HUES48 (cell line): ENCODE data around the gene ITGB5.
"Not testable (repeated sequence)": the region's sequence is repeated elsewhere in the genome, so short reads cannot be mapped to it uniquely, and the experiment has no call there.

Source experiments
- H3K27ac ChIP-seq: one replicate; pipeline ENCODE4 v1.7.0; 2013; ENCODE audit warnings: low read depth, low read length, inconsistent platforms
- H3K27me3 ChIP-seq: 2 replicates; pipeline ENCODE4 v1.6.1; 2013; ENCODE audit warnings: mild to moderate bottlenecking, low read length; ENCODE audit not compliant: control insufficient read depth, insufficient read depth
- H3K36me3 ChIP-seq: 2 replicates; pipeline ENCODE4 v1.6.1; 2013; ENCODE audit warnings: low read length; ENCODE audit not compliant: control insufficient read depth, insufficient read depth
- H3K4me1 ChIP-seq: 2 replicates; pipeline ENCODE4 v1.6.1; 2013; ENCODE audit warnings: mild to moderate bottlenecking, low read length; ENCODE audit not compliant: control insufficient read depth, insufficient read depth
- H3K4me3 ChIP-seq: 2 replicates; pipeline ENCODE4 v1.5.1; 2013; ENCODE audit warnings: mild to moderate bottlenecking, low read depth, low read length
- H3K9ac ChIP-seq: 2 replicates; pipeline ENCODE4 v1.6.1; 2013; ENCODE audit warnings: mild to moderate bottlenecking, low read depth, low read length, moderate library complexity
- H3K9me3 ChIP-seq: 2 replicates; pipeline ENCODE4 v1.6.1; 2013; ENCODE audit warnings: low read length; ENCODE audit not compliant: control insufficient read depth, insufficient read depth

Gene ITGB5

DNA sequence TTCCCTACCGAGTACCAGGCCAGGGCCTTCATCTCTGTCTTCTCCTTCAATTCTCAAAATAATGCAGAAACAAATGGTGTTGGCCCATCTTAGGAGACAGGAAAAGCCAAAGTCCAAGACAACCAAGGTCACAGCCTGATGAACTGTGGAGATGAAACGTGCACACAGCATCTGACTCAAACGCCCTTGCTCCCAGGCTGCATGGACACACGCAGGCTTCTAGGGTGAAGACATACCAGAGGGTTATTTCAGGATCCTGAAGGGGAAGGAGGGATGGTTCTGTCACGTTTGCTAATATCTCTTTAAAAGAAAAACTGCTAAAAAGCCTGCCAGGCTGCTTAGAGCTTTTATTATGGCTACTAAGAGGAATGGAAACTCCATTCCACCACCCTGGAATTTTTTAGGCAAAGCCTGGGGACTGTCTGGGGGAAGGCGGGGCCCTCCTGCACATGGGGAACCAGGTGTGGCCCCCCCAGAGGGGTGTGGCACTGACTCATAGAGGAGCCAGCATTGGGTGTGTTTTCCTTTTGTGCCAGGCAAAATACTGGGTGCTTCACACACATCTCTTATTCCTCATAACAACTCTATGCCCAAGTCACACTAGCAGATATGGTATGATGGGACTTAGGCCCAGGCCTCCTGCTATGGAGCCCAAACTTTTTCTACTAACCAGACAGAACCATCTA, 94.0 kb downstream of the ITGB5 start:
- no peak overlapping the region for H3K27ac ChIP-seq
- peaks cover 70% of the 10 kb centered on the region for H3K36me3 ChIP-seq
- H3K4me3 ChIP-seq: no peak overlapping the region
- H3K4me1 ChIP-seq: no peaks in the 10 kb centered on the region
- H3K9me3 ChIP-seq: no peaks in the 10 kb centered on the region
- H3K9ac ChIP-seq: no peak overlapping the region
- H3K27me3 ChIP-seq: no peaks in the 10 kb centered on the region

DNA sequence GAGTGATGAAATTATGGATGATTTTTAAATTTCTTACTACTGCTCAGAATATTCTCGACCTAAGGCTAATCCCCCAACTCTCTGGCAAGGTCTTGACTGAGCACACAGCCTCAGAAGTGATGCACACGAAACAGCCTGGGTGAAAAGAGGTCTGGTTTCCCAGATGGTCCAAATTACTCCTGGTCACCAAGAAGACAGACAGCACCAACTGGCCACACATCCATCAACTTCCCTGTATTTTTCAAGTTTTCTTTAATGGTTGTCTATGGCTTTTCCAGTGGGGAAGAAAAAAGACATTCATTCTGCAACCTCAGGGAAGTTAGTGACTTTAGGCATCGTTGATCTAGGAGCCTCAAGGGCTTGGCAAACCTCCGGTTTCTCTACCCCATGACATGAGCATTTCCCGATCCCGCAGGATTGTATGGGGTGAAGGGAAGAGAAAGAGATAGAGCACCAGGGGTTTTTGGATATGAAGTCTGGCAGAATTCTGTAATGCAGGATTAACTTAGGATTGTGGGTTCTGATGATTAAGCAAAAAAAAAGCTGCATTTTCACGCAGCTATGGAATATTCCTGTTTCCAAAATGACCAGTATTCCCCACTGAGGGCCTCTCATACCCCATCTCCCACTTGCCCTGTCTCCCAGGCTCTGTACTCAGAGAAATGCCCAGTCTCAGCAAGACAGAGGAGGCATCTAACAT, 94.7 kb downstream of the ITGB5 start:
- no peak overlapping the region for H3K9ac ChIP-seq
- no peaks in the 10 kb centered on the region for H3K9me3 ChIP-seq
- H3K36me3 ChIP-seq: peaks cover 68% of the 10 kb centered on the region
- no peaks in the 10 kb centered on the region for H3K27me3 ChIP-seq
- H3K27ac ChIP-seq: no peak overlapping the region
- no peak overlapping the region for H3K4me3 ChIP-seq
- H3K4me1 ChIP-seq: no peaks in the 10 kb centered on the region

DNA sequence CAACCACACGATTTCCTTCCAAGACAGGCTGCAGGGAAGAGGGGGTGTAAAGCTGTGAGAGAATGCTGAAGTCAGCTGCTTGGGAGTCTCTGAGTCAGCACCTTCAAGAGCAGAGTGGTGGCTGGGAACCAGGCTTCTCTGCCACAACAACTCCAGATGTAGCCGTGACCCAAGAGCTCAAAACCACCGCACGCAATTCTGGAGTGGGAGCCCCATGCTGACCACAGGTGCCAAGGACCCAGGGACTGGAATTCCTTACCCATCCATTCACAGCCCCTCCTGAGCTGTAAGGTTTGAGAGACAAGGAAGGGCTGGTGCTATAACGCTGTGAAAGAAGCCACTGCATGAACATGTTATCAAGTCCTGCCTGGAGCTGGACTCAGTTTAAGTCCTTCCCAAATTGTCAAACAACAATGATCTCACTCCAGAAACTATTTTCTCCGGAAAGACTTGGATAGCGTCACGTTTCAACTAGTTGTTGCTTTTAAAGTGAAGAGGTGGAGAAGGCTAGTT, 95.5 kb downstream of the ITGB5 start:
- Histone ChIP-seq H3K36me3 (peaks cover 60% of the 10 kb centered on the region), H3K4me1 (no peaks in the 10 kb centered on the region), H3K9ac (no peak overlapping the region), H3K27me3 (no peaks in the 10 kb centered on the region), H3K4me3 (no peak overlapping the region), H3K9me3 (no peaks in the 10 kb centered on the region), H3K27ac (no peak overlapping the region)

DNA sequence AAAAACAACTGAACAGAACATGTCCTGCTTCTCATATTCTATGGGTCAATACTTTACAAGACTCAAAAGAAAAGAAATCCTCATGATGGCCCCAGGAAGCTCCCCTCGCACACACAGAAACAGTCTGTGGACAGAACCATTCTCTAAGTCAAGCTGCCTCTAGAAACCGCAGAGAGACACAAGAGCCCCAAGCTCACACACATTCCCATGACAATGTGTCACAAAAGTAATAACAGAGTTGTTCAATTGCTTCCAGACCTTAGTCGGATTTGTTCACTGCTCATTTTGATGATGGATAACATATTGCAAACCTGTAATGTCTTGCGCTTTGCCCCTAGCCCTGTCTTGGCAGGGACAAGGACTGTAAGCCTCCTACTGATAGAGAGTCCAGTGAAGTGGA, 96.0 kb downstream of the ITGB5 start:
- Histone ChIP-seq H3K9ac (no peak overlapping the region), H3K27ac (no peak overlapping the region), H3K4me1 (no peaks in the 10 kb centered on the region)

DNA sequence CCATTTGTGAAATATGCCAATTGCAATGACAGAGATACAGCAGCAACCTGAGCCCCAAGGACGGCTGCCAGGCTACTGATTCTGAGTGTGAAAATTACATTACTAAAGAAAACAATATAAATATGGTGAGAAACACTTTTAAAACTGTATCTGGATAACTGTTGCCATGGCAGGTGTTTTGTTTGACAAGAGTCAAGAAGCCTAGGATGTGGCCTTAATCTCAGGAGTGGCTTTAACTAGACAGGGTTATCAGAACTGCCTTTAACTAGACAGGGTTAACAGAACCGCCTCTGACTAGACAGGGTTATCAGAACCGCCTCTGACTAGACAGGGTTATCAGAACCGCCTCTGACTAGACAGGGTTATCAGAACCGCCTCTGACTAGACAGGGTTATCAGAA, 98.1 kb downstream of the ITGB5 start:
- H3K4me3 ChIP-seq: not testable (repeated sequence)

More for the DNA sequence above, 96.0 kb downstream of the ITGB5 start:
- peaks cover 60% of the 10 kb centered on the region for H3K36me3 ChIP-seq
- H3K9me3 ChIP-seq: no peaks in the 10 kb centered on the region
- no peaks in the 10 kb centered on the region for H3K27me3 ChIP-seq
- H3K4me3 ChIP-seq: no peak overlapping the region

DNA sequence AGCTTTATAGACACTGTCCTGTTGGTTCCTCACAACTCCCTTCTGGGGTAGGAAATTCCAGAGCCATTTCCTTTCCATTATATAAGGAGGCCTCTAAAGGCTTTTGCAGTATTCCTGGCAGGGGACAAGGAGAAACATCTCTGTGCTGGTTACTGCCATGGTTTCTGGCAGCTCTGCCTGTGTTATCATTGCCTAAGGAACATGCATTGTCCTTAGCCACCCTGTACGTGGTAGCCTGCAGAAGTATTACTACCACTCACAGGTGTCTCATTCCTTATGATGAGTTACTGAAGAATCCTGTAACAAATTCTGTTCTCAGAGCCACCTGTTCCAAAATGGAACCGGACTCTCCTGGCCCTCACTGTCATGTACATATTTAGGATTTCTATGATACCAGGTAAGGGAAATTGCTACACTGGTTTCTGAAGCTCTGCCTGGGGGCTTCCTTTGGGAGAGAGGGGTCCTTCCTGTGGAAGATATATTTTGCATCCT, 98.9 kb downstream of the ITGB5 start:
- Histone ChIP-seq H3K9me3 (no peaks in the 10 kb centered on the region), H3K27ac (no peak overlapping the region), H3K9ac (no peak overlapping the region), H3K36me3 (peaks cover 58% of the 10 kb centered on the region), H3K27me3 (no peaks in the 10 kb centered on the region), H3K4me3 (no peak overlapping the region), H3K4me1 (no peaks in the 10 kb centered on the region)

More for the DNA sequence above, 98.1 kb downstream of the ITGB5 start:
- H3K9ac ChIP-seq, H3K27ac ChIP-seq, H3K27me3 ChIP-seq, H3K9me3 ChIP-seq, H3K4me1 ChIP-seq: not testable (repeated sequence)
- peaks cover 63% of the 10 kb centered on the region for H3K36me3 ChIP-seq

DNA sequence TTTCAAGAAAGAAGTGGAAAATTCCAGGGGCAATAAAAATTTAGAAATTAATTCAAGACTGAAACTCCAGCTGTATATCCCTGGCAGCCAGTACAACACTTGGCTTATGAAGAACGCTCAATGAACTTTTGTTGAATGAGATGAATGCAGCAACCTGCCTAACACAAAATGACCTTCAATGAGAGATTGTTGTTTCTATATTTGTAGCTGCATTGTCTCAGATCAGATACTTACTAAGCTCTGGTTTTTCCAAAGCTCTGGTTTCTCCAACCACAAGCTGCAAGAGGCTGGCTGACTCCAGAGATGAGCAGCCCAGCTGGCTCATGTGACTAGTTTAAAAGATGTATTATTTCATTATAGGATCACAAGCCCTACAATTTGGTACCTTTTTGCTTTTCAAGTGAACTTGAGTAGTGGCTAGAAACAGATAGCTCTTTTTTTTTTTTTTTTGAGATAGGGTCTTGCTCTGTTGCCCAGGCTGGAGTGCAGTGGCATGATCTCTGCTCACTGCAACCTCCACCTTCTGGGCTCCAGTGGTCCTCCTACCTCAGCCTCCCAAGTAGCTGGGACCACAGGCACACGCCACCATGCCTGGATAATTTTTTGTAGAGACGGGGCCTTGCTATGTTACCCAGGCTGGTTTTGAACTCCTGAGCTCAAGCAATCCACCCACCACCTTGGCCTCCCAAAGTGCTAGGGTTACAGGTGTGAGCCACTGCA, 99.5 kb downstream of the ITGB5 start:
- no peak overlapping the region for H3K9ac ChIP-seq
- H3K4me1 ChIP-seq: no peaks in the 10 kb centered on the region

DNA sequence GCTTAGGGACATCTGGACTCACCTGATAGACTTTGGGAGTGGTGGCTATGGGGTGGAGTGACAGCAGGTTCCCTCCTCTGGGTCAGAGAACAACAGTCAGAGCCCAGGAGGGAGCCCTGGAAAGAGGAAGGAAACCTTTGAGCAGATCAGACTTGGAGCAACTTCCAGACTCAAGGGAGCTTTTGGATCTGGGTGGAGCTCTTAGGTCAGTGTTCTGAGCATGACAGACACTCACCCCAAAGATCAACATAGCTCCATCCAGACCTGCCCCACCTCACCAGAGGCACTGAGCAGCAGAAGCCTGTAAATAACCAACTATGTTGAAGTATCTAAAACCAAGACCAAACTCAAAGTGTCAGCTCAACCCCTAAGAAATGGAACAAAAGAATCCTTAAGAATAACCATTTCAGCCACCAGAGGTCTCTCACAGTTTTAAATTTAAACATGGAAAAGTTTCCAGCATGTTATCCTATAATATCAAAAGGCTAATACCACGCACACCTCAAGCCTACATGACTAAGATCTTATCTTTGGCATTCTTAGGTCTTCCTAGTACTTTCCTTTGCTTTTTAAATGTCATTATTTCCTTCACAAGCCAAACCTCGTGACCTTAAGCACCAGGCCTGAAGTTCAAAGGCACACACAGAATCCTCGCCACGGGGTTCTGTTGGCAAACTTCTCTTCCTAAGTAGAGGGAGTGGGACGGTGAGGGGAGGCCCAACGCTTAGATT, 100.5 kb downstream of the ITGB5 start:
- Histone ChIP-seq H3K27me3 (no peaks in the 10 kb centered on the region), H3K9me3 (no peaks in the 10 kb centered on the region), H3K36me3 (peaks cover 52% of the 10 kb centered on the region), H3K4me1 (peaks cover 1% of the 10 kb centered on the region; the same call in 1 of the 2 replicates), H3K9ac (no peak overlapping the region), H3K4me3 (no peak overlapping the region), H3K27ac (peak overlapping the region; percentile 2)

More for the DNA sequence above, 99.5 kb downstream of the ITGB5 start:
- H3K36me3 ChIP-seq: peaks cover 54% of the 10 kb centered on the region
- H3K4me3 ChIP-seq: no peak overlapping the region
- no peak overlapping the region for H3K27ac ChIP-seq
- no peaks in the 10 kb centered on the region for H3K27me3 ChIP-seq
- no peaks in the 10 kb centered on the region for H3K9me3 ChIP-seq

DNA sequence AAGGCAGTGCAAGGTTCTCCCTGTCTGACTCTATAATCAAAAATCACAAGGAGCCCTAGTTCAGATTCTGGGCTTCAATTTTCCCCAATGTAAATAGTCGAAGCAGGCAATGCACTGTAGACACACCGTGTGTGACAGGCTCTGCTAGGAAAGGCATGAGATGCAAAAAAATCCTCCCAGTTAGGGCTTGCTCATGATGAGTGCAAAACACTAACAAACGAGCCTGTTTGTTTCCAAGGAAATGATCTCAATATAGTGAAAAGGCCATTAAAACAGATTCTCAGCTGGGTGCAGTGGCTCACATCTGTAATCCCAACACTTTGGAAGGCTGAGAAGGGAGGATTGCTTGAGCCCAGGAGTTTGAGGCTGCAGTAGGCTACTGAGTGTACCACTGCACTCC, 101.2 kb downstream of the ITGB5 start:
- H3K27me3 ChIP-seq: no peaks in the 10 kb centered on the region
- H3K9ac ChIP-seq: no peak overlapping the region
- H3K27ac ChIP-seq: no peak overlapping the region
- no peak overlapping the region for H3K4me3 ChIP-seq
- H3K36me3 ChIP-seq: peaks cover 48% of the 10 kb centered on the region
- H3K4me1 ChIP-seq: peaks cover 8% of the 10 kb centered on the region
- H3K9me3 ChIP-seq: no peaks in the 10 kb centered on the region

DNA sequence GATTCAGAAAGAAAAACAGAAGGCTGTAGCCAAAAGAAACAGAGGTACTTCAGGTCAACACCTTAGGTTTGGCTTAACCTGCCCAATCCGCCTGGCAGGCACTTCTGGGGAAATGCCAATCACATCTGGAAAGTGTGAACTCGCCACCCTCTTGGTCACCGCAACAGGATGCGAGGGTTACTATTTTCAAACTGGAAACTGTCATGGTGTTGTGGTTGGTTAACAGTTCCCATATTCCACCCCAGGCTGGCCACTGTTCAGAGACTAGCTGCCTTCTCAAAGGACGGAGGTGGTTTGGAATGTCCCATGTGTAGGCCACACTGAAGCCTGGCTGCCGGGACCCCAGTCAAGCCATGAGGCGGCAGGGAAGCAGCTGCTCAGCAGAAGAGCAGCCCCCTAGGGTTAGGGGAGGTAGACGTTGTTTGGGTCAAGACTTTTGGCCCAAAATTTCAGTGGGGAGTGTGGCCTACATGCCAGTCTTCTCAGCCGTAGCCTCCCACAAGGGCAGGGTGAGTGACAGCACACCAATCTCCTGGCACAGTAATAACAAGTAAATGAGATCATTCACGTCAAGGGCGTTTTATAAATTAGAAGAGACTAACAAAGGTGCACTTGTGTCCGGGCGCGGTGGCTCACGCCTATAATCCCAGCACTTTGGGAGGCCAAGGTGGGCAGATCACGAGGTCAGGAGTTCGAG, 102.3 kb downstream of the ITGB5 start:
- no peak overlapping the region for H3K4me3 ChIP-seq
- peaks cover 10% of the 10 kb centered on the region for H3K4me1 ChIP-seq
- no peak overlapping the region for H3K27ac ChIP-seq
- H3K9ac ChIP-seq: no peak overlapping the region
- no peaks in the 10 kb centered on the region for H3K9me3 ChIP-seq
- no peaks in the 10 kb centered on the region for H3K27me3 ChIP-seq
- H3K36me3 ChIP-seq: peaks cover 43% of the 10 kb centered on the region
